GM18861 (cell line): ENCODE data around the gene LAG3.
A peak's percentile ranks its signal among the peaks of the same experiment; 100 is the strongest.
"Not testable (repeated sequence)": the region's sequence is repeated elsewhere in the genome, so short reads cannot be mapped to it uniquely, and the experiment has no call there.

ENCODE experiments used
- ATAC-seq: cut with Tn5 transposase; IDR thresholded peaks from one replicate; pipeline ENCODE4 v1.9.1; 2021; ENCODE audit not compliant: unreplicated experiment

Gene LAG3

GRCh38 chr12:6772331-6772695 is at the start of gene LAG3:
Gene LAG3 (plus strand): TSS chr12:6772520. CDS start chr12:6772853, 333 bp downstream.
- no peak for ATAC-seq

GRCh38 chr12:6722863-6723262 is 49.5 kb upstream of the LAG3 start:
- no peak for ATAC-seq

- peak; percentile 85 for ATAC-seq
These were observed 48.5 kb upstream of the LAG3 start, which contains the start of gene COPS7A for GRCh38 chr12:6723607-6724408. Gene COPS7A (plus strand): TSS chr12:6724046. CDS start chr12:6724657, 611 bp downstream.

GRCh38 chr12:6724409-6724797 is 47.9 kb upstream of the LAG3 start:
- ATAC-seq: peak; percentile 17

GRCh38 chr12:6725350-6725749 is 47.0 kb upstream of the LAG3 start:
- ATAC-seq: no peak

GRCh38 chr12:6729186-6729585 is 43.1 kb upstream of the LAG3 start:
- no peak for ATAC-seq

GRCh38 chr12:6730169-6730568 is 42.2 kb upstream of the LAG3 start:
- no peak for ATAC-seq

GRCh38 chr12:6734506-6735387 is 37.6 kb upstream of the LAG3 start:
- no peak for ATAC-seq

- no peak for ATAC-seq
These were observed 36.7 kb upstream of the LAG3 start for GRCh38 chr12:6735448-6736191.

- no peak for ATAC-seq
These were observed 35.6 kb upstream of the LAG3 start for GRCh38 chr12:6736754-6737153.

- not testable (repeated sequence) for ATAC-seq
These were observed 30.2 kb upstream of the LAG3 start for GRCh38 chr12:6742080-6742479.

- ATAC-seq: no peak
These were observed 29.5 kb upstream of the LAG3 start for GRCh38 chr12:6742834-6743233.

GRCh38 chr12:6743300-6743699 is 29.0 kb upstream of the LAG3 start:
- ATAC-seq: not testable (repeated sequence)

- no peak for ATAC-seq
These were observed 26.4 kb upstream of the LAG3 start for GRCh38 chr12:6745741-6746525.

- no peak for ATAC-seq
These were observed 25.1 kb upstream of the LAG3 start for GRCh38 chr12:6747216-6747615.

- ATAC-seq: no peak
These were observed 23.6 kb upstream of the LAG3 start for GRCh38 chr12:6748761-6749160.

- ATAC-seq: no peak
These were observed 21.8 kb upstream of the LAG3 start for GRCh38 chr12:6750506-6750905.

- ATAC-seq: no peak
These were observed 20.6 kb upstream of the LAG3 start for GRCh38 chr12:6751767-6752166.

GRCh38 chr12:6752167-6752920 is 20.0 kb upstream of the LAG3 start:
- ATAC-seq: no peak
